GM21528 (cell line): ENCODE measurements around the gene SYNGR1.
"Not testable (repeated sequence)": the region's sequence is repeated elsewhere in the genome, so short reads cannot be mapped to it uniquely, and the experiment has no call there.

Experiments used
- ATAC-seq: cut with Tn5 transposase; IDR thresholded peaks from one replicate; pipeline ENCODE4 v1.9.1; 2021; ENCODE audit warnings: mild to moderate bottlenecking, moderate library complexity; ENCODE audit not compliant: unreplicated experiment, low FRiP score

SYNGR1 gene

DNA sequence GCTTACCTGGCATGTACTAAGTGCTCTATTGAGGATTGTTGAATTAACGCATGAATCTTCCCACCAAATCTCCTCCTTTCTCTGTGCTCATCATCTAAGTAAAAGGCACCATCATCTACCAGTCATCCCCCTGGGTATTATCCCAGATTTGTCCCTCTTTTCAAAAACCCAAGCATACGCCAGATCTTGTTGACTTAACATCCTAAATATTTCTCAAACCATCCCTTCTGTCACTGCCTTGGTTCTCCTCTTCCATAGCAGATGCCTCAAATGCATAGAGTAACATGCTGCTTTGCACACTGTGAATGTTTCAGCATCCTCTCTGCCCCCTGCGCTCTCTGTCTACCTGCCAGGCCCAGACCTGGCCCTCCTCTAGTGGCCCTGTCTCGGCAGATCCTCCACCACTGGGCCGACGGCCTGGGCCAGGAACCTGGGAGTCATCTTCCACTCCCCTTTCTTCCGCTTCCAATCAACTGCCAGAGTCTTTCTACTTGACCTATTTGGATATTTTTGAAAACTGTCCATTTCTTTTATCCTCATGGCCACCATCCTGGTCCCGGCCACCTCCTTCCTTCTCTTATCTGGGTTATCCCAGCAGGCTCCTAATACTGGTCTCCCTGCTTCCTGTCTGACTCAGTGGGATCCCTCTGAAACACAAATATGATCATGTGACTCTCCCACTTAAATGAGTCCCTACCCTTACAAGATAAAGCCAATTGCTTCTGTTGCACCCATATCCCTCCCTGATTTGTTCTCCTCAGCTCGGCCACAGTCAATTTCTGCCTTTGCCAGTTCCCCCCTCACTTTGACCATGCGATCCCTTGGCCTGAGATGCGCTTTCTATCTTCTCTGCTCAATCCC, 46.4 kb downstream of the SYNGR1 start:
- no peak for ATAC-seq

DNA sequence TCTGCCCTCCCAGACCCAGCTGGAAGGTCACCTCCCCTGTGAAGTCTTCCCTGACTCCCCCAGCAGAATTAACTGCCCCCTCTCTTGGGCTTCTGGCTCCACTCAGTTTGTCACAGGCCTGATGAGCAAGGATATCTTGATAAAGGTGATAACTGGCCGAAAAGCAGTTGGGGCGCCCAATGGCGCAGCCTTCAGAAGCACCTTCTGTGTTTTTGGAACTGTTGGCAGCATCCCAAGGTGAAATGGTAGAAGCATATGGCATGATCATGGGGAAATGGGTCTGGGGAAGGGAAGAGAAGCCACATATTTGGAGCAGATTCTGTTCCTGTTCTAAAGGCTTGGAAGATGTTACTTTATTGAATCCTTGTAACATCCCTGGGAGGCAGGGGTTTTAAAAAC, 47.0 kb downstream of the SYNGR1 start:
- ATAC-seq = no peak

DNA sequence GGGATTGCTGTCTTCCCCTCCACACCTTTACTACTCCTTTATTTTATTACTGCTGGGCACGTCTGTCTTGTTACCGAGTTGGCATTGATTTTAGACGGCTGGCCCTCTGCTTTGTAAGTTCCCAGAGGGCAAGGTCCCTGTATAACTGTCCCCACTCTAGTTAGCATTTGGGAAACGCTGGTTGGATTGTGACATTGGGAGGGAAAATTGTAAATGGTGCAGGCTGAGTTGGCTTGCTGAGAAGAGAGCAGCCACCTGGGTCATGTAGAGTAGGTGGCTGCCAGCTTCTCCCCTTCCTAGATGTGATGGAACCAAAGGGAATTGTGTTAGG, 51.5 kb downstream of the SYNGR1 start:
- no peak for ATAC-seq

DNA sequence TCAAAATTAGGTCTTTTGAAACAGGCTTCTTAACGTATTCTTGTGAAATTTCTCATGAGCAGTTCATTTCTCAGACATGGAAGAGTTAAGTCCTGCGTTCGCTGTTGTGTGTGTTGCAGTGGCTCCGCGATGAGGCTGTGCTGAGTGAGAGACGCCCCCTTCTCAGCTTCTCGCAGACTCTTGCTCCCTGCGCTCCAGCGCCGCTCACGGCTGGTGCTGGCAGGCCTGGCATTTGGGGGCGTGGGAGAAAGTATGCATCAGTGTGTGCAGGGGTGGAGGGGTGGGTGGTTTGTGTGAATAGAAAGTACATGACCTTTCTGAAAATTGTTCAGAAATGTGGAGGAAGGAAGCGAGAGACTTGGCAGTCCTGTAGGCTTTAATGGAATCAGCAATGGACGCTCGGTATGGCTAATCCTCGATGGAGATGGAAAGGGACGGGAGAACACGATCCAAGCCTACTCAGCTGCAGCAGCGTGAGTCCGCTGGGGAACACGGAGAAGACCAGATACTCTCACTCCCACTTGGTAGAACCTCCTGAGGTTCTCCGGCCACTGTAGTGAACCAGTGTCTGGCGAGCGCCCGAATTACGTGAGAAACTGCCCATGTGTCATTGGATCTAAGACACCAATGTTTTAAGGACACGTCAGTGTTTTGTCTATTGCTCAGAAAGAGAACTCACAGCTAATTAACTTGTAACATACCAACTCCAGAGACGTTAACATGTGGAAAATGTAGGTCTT, 55.7 kb downstream of the SYNGR1 start:
- no peak for ATAC-seq

DNA sequence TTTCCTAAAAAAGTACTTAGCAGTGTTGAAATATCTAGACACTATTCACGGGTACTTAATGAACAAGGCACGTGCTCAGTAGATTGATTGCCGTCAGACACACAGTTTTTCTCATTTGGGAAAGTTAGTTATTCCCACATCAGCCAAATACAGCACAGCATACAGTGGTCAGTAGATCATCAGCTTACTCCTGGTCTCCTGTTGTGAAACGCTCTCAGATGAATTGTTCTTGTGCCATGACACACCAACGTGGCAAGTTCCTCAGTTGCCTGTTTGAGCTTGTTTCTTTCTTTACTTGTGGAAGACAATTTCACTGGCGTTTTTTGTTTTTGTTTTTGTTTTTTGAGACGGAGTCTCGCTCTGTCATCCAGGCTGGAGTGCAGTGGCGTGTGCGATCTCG, 58.4 kb downstream of the SYNGR1 start:
- no peak for ATAC-seq

DNA sequence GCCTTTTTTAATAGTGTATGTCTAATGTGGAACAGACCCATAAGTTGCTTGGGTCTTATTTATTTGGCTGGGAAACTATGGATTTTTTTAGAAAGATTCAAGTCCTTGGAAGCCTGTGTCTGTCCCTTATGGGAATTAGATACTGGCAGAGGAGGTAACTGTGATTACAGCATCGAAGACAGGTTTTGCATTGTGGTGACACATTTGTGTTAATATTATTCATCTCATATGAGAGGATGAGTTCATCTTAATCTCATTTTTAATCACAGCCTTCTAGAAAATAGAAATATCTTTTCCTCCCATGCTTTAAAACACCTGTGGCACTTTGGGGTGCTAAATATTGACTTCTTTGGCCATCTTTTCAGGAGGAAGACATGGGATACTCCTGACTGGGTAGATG, 59.0 kb downstream of the SYNGR1 start:
- ATAC-seq = no peak

DNA sequence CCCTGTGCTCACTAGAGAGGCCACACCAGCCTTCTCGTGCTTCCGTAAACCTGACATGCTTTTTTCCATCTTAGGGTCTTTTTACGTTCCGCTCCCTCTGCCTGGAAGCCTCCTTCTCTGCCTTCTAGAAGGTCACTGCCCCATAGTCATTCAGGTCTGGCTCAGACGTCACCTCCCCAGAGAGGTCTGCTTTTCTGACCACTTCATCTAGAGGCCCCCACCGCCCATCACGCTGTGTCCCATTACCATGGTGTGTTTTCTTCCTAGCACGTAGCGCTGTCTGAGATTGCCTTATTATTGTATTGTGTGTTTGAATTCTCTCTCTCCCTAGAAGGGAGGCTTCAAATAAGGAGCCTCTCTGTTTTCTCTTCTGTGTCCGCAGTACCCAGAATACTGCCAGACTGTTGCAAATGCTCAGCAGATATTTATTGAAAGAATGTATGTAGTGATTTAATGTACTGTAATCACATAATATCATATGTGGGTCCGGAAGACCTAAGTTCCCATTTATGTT, 59.8 kb downstream of the SYNGR1 start:
- no peak for ATAC-seq

DNA sequence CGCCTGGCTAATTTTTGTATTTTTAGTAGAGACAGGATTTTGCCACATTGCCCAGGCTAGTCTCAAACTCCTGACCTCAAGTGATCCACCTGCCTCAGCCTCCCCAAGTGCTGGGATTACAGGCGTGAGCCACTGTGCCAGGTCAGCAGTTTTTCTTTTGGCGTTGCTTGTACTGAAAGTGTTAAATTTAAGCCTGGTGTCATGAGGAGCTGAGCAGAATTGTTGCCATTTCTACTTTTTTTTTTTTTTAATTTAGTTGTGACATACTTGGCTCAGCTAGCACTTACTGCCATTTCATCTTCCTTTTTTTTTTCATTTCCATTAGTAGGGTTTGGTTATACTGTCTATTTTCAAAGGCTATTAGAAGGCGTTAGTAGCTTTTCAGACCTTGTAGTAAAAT, 60.5 kb downstream of the SYNGR1 start:
- ATAC-seq = no peak

DNA sequence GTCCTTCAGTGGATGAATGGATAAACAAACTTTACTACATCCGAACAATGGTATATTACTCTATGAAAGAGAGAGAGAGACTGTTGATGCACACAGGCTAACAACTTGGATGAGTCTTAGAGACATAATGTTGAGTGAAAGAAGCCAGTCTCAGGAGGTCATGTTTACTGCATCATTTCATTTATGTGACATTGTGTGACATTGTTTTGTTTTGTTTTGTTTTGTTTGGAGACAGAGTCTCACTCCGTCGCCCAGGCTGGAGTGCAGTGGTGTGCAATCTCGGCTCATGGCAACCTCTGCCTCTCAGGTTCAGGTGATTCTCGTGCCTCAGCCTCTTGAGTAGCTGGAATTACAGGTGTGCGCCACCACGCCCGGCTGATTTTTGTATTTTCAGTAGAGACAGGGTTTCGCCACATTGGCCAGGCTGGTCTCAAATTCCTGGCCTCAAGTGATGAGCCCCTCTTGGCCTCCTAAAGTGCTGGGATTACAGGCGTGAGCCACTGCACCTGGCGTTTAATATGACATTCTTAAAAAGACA, 62.1 kb downstream of the SYNGR1 start:
- ATAC-seq = not testable (repeated sequence)

DNA sequence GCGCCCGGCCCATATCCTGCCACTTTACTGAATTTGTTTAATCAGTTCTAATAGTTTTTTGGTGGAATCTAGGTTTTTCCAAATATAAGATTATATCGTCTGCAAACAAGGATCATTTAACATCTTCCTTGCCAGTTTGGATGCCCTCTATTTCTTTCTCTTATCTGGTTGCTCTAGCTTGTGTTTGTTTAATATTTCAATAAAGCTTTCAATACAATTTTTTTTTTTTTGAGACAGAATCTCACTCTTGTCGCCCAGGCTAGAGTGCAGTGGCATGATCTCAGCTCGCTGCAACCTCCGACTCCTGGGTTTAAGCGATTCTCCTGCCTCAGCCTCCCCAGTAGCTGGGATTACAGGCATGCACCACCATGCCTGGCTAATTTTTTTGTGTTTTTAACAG, 63.4 kb downstream of the SYNGR1 start:
- ATAC-seq = not testable (repeated sequence)

DNA sequence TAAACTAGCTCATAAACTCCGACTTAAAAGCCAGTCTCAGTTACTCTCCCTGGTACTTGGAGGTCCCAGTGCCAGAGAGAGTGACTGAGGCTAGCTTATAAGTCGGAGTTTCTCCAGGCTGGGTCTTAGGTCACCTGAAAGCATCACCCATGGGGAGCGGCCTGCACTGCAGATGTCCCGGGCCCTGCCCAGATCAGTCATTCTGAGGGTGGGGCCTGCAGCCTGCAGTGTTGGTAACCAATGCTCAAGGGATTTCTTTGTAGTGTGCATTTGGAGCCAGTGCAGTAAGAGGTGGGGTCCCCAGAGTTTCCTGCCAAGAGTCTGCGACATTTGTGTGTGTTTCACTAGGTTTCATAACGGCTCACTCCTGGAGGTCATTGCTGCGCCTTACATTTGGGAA, 64.6 kb downstream of the SYNGR1 start:
- ATAC-seq = no peak

DNA sequence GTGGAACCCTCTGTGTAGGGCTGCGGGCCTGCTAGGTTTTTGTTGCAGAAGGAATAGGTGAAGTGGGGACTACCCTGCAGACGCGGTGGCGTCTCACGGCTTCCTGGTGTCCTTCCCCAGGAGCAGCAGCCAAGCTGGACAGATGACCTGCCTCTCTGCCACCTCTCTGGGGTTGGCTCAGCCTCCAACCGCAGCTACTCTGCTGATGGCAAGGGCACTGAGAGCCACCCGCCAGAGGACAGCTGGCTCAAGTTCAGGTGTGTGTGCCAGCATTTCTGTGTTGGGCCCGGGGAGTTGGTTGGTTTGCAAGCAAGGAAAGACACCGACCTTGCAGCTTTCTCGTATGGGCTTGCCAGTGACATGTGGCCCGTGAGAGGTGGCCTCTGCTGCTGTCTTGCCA, 65.1 kb downstream of the SYNGR1 start:
- ATAC-seq = no peak

DNA sequence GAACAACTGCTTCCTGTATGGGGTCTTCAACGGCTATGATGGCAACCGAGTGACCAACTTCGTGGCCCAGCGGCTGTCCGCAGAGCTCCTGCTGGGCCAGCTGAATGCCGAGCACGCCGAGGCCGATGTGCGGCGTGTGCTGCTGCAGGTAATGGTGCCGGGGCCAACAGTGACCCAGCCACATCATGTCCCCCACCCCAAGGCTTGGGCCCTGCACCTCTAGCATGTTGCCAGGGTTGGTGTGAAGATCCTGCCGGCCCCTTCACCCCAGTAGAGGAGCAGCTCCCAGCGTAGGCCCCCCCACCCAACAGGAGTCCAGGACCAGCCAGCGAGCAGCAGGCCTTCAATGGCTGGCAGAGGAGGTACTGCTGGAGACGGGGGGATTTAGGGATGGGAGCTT, 65.7 kb downstream of the SYNGR1 start:
- no peak for ATAC-seq

DNA sequence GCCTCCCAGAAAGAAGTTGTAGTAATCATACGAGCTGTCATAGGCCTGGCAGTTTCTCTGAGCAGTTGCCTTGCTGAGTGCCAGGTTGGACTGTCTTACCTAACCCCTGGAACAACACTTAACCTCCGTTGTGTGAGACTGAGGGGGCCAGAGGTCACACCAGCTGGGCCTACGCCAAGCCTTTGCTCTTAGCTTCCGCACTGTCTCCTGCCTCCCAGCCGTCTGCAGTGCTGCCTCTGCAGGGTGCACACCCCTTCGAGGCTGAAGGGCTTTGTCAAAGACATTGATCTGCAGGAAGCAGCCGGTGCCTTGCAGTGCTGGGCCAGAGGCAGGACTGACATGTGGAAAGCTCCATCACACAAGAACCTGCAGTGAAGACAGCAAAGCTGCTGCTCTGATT, 66.5 kb downstream of the SYNGR1 start:
- ATAC-seq = no peak

DNA sequence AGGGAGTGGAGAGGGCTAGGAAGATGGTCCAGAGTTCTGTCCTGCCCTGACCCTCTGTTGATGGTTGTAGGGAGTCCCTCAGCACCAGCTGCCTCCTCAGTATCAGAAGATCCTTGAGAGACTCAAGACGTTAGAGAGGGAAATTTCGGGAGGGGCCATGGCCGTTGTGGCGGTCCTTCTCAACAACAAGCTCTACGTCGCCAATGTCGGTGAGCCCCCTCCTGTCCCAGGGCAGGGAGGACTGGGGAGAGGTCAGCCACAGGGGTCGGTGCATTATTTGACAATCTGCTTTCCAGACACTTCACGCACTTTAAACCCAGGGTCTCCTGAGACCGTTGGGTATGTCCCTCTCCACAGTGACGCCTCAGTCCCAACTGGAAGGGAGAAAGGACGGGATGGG, 67.8 kb downstream of the SYNGR1 start:
- ATAC-seq = no peak

DNA sequence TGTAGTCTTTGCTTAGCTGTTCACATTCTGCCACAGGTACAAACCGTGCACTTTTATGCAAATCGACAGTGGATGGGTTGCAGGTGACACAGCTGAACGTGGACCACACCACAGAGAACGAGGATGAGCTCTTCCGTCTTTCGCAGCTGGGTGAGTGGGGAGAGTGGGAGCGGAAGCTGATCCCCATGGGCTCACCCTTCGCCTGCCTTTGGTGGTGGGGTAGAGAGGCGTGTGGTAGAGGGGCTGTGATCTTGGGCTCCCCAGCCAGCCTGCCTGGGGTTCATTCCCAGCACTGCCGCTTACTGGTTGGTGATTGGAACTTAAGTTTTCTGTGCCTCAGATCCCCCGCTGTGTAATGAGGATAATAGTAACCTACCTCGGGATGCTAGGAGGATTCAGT, 68.9 kb downstream of the SYNGR1 start:
- no peak for ATAC-seq

DNA sequence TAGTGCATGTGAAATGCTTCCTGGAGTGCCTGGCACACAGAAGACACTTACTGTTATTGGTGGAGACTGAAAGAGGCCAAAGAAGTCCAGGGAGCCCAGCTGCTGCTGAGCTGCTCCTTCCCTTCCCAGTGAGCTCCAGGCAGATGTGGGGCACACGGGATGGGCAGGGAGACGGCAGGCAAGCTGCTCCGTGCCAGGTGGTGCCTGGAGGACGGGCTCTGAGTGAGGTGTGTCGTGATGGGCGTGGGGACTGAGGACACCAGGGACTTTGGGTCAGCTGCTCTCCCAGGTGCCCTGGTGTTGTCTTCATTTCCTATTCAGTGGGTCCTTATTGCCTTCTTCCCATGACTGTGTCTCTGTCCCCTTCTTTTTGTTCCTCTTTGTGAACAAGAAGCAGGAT, 69.3 kb downstream of the SYNGR1 start:
- no peak for ATAC-seq

DNA sequence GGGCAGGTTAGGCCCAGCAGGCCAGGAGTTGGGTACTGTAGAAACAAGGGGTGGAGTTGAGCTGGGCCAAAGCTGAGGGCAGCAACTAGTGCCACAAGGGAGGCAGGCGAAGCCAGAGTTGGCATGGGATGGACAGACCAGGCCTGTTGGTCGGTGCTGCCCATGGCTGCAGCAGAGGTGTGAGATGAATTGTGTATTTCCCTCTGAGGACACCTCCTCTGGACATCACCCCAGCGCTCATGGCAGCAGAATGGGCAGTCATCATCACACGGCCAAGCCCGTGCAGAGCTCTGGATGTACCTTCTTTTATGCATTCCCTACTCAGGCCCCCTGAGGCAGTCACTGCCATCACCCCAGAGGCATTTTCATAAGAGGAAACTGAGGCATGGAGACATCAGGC, 70.1 kb downstream of the SYNGR1 start:
- no peak for ATAC-seq

DNA sequence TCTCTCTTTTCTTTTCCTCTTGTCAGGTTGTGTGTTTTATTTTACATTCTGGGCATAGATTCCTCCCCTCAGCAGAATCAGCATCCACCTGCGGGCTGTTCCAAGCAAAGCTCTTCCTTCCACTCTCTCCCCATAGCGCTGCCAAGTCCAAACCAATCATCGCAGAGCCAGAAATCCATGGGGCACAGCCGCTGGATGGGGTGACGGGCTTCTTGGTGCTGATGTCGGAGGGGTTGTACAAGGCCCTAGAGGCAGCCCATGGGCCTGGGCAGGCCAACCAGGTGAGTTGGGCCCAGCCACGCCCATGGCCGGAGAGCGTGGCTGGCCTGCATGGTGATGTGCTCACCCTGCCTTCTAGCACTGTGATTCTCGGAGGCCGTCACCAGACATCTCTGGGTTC, 71.9 kb downstream of the SYNGR1 start:
- no peak for ATAC-seq

DNA sequence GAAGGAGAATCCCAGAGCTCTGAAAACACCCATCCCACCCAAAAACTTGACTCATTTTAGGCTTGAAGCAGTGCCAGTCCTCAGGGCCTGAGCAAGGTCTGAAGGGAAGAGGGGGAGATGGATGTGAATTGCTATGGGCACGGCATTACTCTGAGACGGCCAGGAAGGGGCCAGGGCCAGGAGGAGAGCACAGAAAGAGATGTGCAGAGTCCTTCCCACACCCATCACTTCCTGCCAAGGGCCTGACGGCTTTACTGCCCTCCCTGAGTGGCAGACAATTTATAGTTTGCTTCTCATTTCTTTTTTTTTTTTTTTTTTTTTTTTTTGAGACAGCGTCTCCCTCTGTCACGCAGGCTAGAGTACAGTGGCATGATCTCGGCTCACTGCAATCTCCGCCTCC, 72.3 kb downstream of the SYNGR1 start:
- no peak for ATAC-seq

DNA sequence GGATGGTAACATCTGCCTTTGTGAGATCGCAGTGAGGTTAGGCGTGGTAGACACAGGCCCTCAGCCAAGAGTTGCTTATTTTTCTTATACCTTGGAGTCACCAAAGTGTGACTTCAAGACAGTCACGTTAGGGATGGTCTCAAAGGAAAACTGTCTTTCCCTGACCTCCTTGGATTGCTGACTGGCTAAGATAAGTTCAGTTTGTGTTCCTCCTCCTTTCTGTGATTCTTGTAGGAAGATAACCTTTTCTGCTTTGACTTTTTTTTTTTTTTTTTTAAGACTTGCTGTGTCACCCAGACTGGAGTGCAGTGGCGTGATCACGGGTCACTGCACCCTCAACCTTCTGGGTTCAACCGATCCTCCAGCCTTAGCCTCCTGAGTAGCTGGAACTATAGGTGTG, 72.9 kb downstream of the SYNGR1 start:
- no peak for ATAC-seq

DNA sequence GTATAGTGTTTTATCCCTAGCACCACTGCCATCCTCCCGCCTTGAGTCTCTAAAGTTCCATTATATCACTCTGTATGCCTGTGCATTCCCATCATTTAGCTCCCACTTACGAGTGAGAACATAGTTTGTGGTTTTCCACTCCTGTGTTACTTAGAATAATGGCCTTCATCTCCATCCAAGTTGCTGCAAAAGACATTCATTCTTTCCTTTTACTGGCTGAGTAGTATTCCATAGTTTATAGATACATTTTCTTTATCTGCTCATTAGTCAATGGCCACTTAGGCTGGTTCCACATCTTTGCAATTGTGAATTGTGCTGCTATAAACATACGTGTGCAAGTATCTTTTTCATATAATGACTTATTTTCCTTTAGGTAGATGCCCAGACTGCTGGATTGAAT, 74.2 kb downstream of the SYNGR1 start:
- ATAC-seq = no peak
